Placental epithelial cell (primary cell): ENCODE measurements around the gene RTF2. TPM values are rescaled to one million over a fixed set of nuclear protein-coding genes. Genes with fewer than 3 reads are reported as not detected.

ENCODE experiments used
- small RNA-seq: library from RNA; depleted of rRNA; stranded (forward); fragments of <200 nt; gene quantifications from one replicate; pipeline ENCODE3, GENCODE V24; 2012
- total RNA-seq: library from RNA; depleted of rRNA; stranded (reverse); fragments of >200 nt; gene quantifications from 2 replicates; pipeline ENCODE4 v1.2.3, GENCODE V29; 2012

The RTF2 gene
- total RNA-seq = 55.0 and 68.0 TPM in 2 replicates

GRCh38 chr20:56468316-56469076 lies at the start of gene RTF2:
RTF2 (plus strand) TSS chr20:56468627; CDS start chr20:56468698, 71 bp downstream.

GRCh38 chr20:56524444-56524843 lies 56.0 kb downstream of the RTF2 start, which contains the start of gene FAM209A:
FAM209A (plus strand) TSS chr20:56524744; CDS start chr20:56524809, 65 bp downstream.

GRCh38 chr20:56532946-56533345 lies 64.5 kb downstream of the RTF2 start, which contains the start of gene FAM209B:
FAM209B (plus strand) TSS chr20:56533246; CDS start chr20:56533342, 96 bp downstream.

Small RNA genes within 50 kb of the gene (small RNA-seq; reads per million reads assigned to genes)
- gene RPL39P = not detected

Other genes starting within 250 kb of the RTF2 start
- gene MC3R, start 219.9 kb upstream of the RTF2 start, total RNA-seq = not detected in 2 replicates
- gene FAM210B, start 109.7 kb upstream of the RTF2 start, total RNA-seq = 37.3 and 38.1 TPM in 2 replicates
- 8.6 and 20.0 TPM in 2 replicates for gene AURKA, start 76.4 kb upstream of the RTF2 start, total RNA-seq
- 32.2 and 36.1 TPM in 2 replicates for gene CSTF1, start 76.0 kb upstream of the RTF2 start, total RNA-seq
- under 0.01 and 1.5 TPM in 2 replicates for gene CASS4, start 56.4 kb upstream of the RTF2 start, total RNA-seq
- 0.33 and 0.79 TPM in 2 replicates for gene FAM209A, start 56.1 kb downstream of the RTF2 start, total RNA-seq
- gene FAM209B, start 64.6 kb downstream of the RTF2 start, total RNA-seq = not detected in 2 replicates
- gene TFAP2C, start 160.7 kb downstream of the RTF2 start, total RNA-seq = 39.7 and 46.0 TPM in 2 replicates